ENCODE data around the gene DAZAP1. TPM values are rescaled to one million over a fixed set of nuclear protein-coding genes. Genes with fewer than 3 reads are reported as not detected.

Gene DAZAP1
- 100 to 1,000 TPM; 295 to 300 TPM for total RNA-seq

- CTCF ChIA-PET, result no interaction called here
Measured at GRCh38 chr19:1407528-1408299, at the start of gene DAZAP1. DAZAP1 (plus strand) TSS chr19:1407586; CDS start chr19:1407774, 188 bp downstream.

GRCh38 chr19:1360126-1360817, 47.1 kb upstream of the DAZAP1 start:
- POLR2A ChIA-PET, result no interaction called here
- CTCF ChIA-PET, result interaction anchor here (1.4 kb wide), 1 partner anchor 23 kb away, joined by 3 read pairs; the partner anchor contains the start of gene NDUFS7

More at GRCh38 chr19:1407528-1408299, at the start of gene DAZAP1:
- POLR2A ChIA-PET, result no interaction called here

- CTCF ChIA-PET, result interaction anchor here (1.4 kb wide), 1 partner anchor 22 kb away, joined by 3 read pairs; the partner anchor contains the start of gene NDUFS7
- POLR2A ChIA-PET, result no interaction called here
Measured at GRCh38 chr19:1360818-1361461, 46.4 kb upstream of the DAZAP1 start.

- ChIA-PET POLR2A (no interaction called here), CTCF (interaction anchor here (1.4 kb wide), 1 partner anchor 21 kb away, joined by 3 read pairs; the partner anchor contains the start of gene NDUFS7)
Measured at GRCh38 chr19:1361601-1362386, 45.6 kb upstream of the DAZAP1 start.

GRCh38 chr19:1362387-1363257, 44.8 kb upstream of the DAZAP1 start:
- ChIA-PET CTCF (no interaction called here), POLR2A (no interaction called here)

GRCh38 chr19:1363599-1363998, 43.8 kb upstream of the DAZAP1 start:
- POLR2A ChIA-PET, result no interaction called here
- CTCF ChIA-PET, result interaction anchor here (1.0 kb wide), 1 partner anchor 20 kb away, joined by 4 read pairs; no protein-coding TSS in a partner anchor

- ChIA-PET CTCF (interaction anchor here (0.7 to 1.1 kb wide), 3 partner anchors 10 to 105 kb away, joined by 3 to 4 read pairs (median 4); a partner anchor contains a TSS), POLR2A (interaction anchor here (0.8 to 1.1 kb wide), 2 partner anchors 19 to 95 kb away, joined by 3 to 4 read pairs; no protein-coding TSS in a partner anchor)
Measured at GRCh38 chr19:1364070-1364704, 43.2 kb upstream of the DAZAP1 start.

- POLR2A ChIA-PET, result interaction anchor here (0.6 to 1.1 kb wide), 2 partner anchors 17 to 24 kb away, joined by 4 to 7 read pairs; no protein-coding TSS in a partner anchor
Measured at GRCh38 chr19:1365319-1366269, 41.8 kb upstream of the DAZAP1 start.

GRCh38 chr19:1366296-1366695, 41.1 kb upstream of the DAZAP1 start:
- CTCF ChIA-PET, result no interaction called here
- POLR2A ChIA-PET, result no interaction called here

More at GRCh38 chr19:1365319-1366269, 41.8 kb upstream of the DAZAP1 start:
- CTCF ChIA-PET, result no interaction called here

GRCh38 chr19:1366899-1367870, 40.2 kb upstream of the DAZAP1 start:
- ChIA-PET CTCF (no interaction called here), POLR2A (no interaction called here)

GRCh38 chr19:1369214-1369805, 38.1 kb upstream of the DAZAP1 start:
- CTCF ChIA-PET, result no interaction called here

GRCh38 chr19:1370579-1371361, 36.6 kb upstream of the DAZAP1 start:
- CTCF ChIA-PET, result interaction anchor here (1.2 kb wide), 1 partner anchor 55 kb away, joined by 3 read pairs; no protein-coding TSS in a partner anchor
- POLR2A ChIA-PET, result interaction anchor here (0.6 kb wide), 1 partner anchor 190 kb away, joined by 7 read pairs; no protein-coding TSS in a partner anchor

More at GRCh38 chr19:1369214-1369805, 38.1 kb upstream of the DAZAP1 start:
- POLR2A ChIA-PET, result no interaction called here

GRCh38 chr19:1373042-1373533, 34.3 kb upstream of the DAZAP1 start:
- ChIA-PET POLR2A (no interaction called here), CTCF (interaction anchor here (0.5 to 1.0 kb wide), 3 partner anchors 129 to 309 kb away, joined by 3 read pairs; no protein-coding TSS in a partner anchor)
